K562 (cell line): ENCODE measurements around the gene LZTS2. TPM values are rescaled to one million over a fixed set of nuclear protein-coding genes. Genes with fewer than 3 reads are reported as not detected.

Experiments
- BCOR ChIP-seq: fragments of 450-650 bp; IDR thresholded peaks from 2 replicates; pipeline ENCODE4 v1.6.1; 2016
- DPF2 ChIP-seq: fragments of 450-650 bp; IDR thresholded peaks from 2 replicates; pipeline ENCODE4 v1.6.1; 2016
- ELK1 ChIP-seq: sonication (generic); formaldehyde crosslinking; IDR thresholded peaks from 2 replicates; pipeline ENCODE4 v1.8.1; 2022; ENCODE audit warnings: missing genetic modification reagents
- FUS ChIP-seq: fragments of 200-400 bp; formaldehyde crosslinking; optimal IDR thresholded peaks from 2 replicates; pipeline ENCODE3; 2017; ENCODE audit warnings: low read depth, low read length
- HDAC3 ChIP-seq: fragments of 450-650 bp; IDR thresholded peaks from 2 replicates; pipeline ENCODE4 v1.6.1; 2018; ENCODE audit warnings: borderline replicate concordance, mild to moderate bottlenecking, moderate library complexity; ENCODE audit not compliant: partially characterized antibody
- HINFP ChIP-seq: fragments of 450-650 bp; conservative IDR thresholded peaks from 2 replicates; pipeline ENCODE4 v1.6.1; 2016; ENCODE audit warnings: missing genetic modification characterization, low read depth, mild to moderate bottlenecking, control low read depth, missing compliant biosample characterization
- HMGN3 ChIP-seq: IDR thresholded peaks from 2 replicates; pipeline ENCODE4 v1.6.1; 2011; ENCODE audit warnings: borderline replicate concordance, low read depth, mild to moderate bottlenecking, mixed read lengths, low read length; ENCODE audit not compliant: insufficient read length; ENCODE audit errors: extremely low read depth
- HNRNPUL1 ChIP-seq: fragments of 200-400 bp; formaldehyde crosslinking; IDR thresholded peaks from 2 replicates; pipeline ENCODE4 v1.6.1; 2017; ENCODE audit warnings: low read length
- HOXB6 ChIP-seq: fragments of 250-450 bp; sonication (Bioruptor Pico); IDR thresholded peaks from 2 replicates; pipeline ENCODE4 v1.5.1; 2022; ENCODE audit warnings: mild to moderate bottlenecking, borderline replicate concordance
- MEF2D ChIP-seq: conservative IDR thresholded peaks from 2 replicates; pipeline ENCODE4 v1.6.1; 2016; ENCODE audit warnings: low read depth, missing genetic modification characterization, missing compliant biosample characterization
- NCOA4 ChIP-seq: fragments of 450-650 bp; IDR thresholded peaks from 2 replicates; pipeline ENCODE4 v1.6.1; 2018; ENCODE audit warnings: mild to moderate bottlenecking; ENCODE audit not compliant: partially characterized antibody
- POLR3A ChIP-seq: IDR thresholded peaks from 2 replicates; pipeline ENCODE4 v1.6.1; 2011; ENCODE audit warnings: borderline replicate concordance, mild to moderate bottlenecking, moderate library complexity; ENCODE audit not compliant: insufficient read length, insufficient read depth; ENCODE audit errors: extremely low read depth
- REST ChIP-seq, 2 experiments: fragments of 450-650 bp; formaldehyde crosslinking in 1 of 2; IDR thresholded peaks; 2 replicates each; pipeline versions ENCODE4 v1.4.0 to v1.6.1; 2014 to 2020; ENCODE audit warnings: mild to moderate bottlenecking in 2 of 2, borderline replicate concordance in 1 of 2, low read depth in 1 of 2
- SMARCE1 ChIP-seq: fragments of 450-650 bp; IDR thresholded peaks from 2 replicates; pipeline ENCODE4 v1.7.1; 2016; ENCODE audit warnings: mild to moderate bottlenecking
- SNIP1 ChIP-seq: fragments of 450-650 bp; IDR thresholded peaks from 2 replicates; pipeline ENCODE4 v1.7.1; 2017; ENCODE audit warnings: low read depth, mild to moderate bottlenecking
- STAT5A ChIP-seq: IDR thresholded peaks from 2 replicates; pipeline ENCODE4 v1.6.1; 2012; ENCODE audit warnings: low read length, inconsistent platforms, borderline replicate concordance
- TAL1 ChIP-seq: fragments of 450-650 bp; IDR thresholded peaks from 2 replicates; pipeline ENCODE4 v1.6.1; 2016; ENCODE audit warnings: mild to moderate bottlenecking
- ZFP36 ChIP-seq: fragments of 150-350 bp; IDR thresholded peaks from 2 replicates; pipeline ENCODE4 v1.6.1; 2018; ENCODE audit warnings: low read length, low read depth; ENCODE audit not compliant: partially characterized antibody
- ZNF12 ChIP-seq: sonication (generic); formaldehyde crosslinking; IDR thresholded peaks from 2 replicates; pipeline ENCODE4 v1.4.0; 2020; ENCODE audit warnings: mild to moderate bottlenecking, missing genetic modification reagents
- ZNF263 ChIP-seq: sonication (generic); formaldehyde crosslinking; IDR thresholded peaks from 2 replicates; pipeline ENCODE4 v1.8.0; 2022; ENCODE audit warnings: mild to moderate bottlenecking, missing genetic modification reagents, borderline replicate concordance
- polyA plus RNA-seq, 8 experiments: library from polyadenylated mRNA; depleted of rRNA in 4 of 8; stranded (reverse) in 5 of 8; unstranded in 3 of 8; fragments of >200 nt; fragmentation: Nextera tagmentation in 2 of 8; fragmentation: Illumina TruSeq in 1 of 8; extraction: Ambion mirVana in 2 of 8; extraction: Trizol in 1 of 8; gene quantifications; 2 replicates each; pipeline versions ENCODE4 v1.2.1 to v1.2.3, GENCODE V29; 2011 to 2014; ENCODE audit warnings: inconsistent platforms in 1 of 8, missing spikeins in 1 of 8
- total RNA-seq, 7 experiments: library from RNA; depleted of rRNA in 6 of 7; stranded (reverse); fragments of >200 nt in 6 of 7; fragmentation: Illumina TruSeq in 2 of 7; extraction: Trizol in 2 of 7; gene quantifications; 2 replicates each; pipeline versions ENCODE4 v1.2.1 to v1.2.3, GENCODE V29; 2011 to 2021; ENCODE audit warnings: low replicate concordance in 1 of 7

The LZTS2 gene
- total and polyA plus RNA-seq, 9 of the 15 experiments (the other 6 are each of a cell fraction or from before 2014, with no cell fraction given), result 0.23 to 42.5 (median 14.7) TPM

GRCh38 chr10:100987685-100988049 lies 11.9 kb upstream of the LZTS2 start (continued):
- no peak for TF ChIP-seq REST (IDR thresholded peaks at IDR 0.05; ENCODE audit: borderline replicate concordance)
- no peak for TF ChIP-seq REST (CRISPR knock-in tag; IDR thresholded peaks at IDR 0.05; ENCODE audit: low read depth)
- TF ChIP-seq HNRNPUL1, result no peak
- no peak for TF ChIP-seq SMARCE1
- TF ChIP-seq ZNF12, result no peak
- no peak for TF ChIP-seq HDAC3
- TF ChIP-seq BCOR, result no peak
- TF ChIP-seq TAL1, result no peak
- TF ChIP-seq ZFP36, result no peak
- no peak for TF ChIP-seq HOXB6 (CRISPR knock-in tag)
- no peak for TF ChIP-seq FUS
- no peak for TF ChIP-seq NCOA4
- TF ChIP-seq STAT5A, result no peak
- TF ChIP-seq MEF2D (tag), result no peak
- TF ChIP-seq POLR3A, result no peak
- TF ChIP-seq HMGN3, result no peak
- no peak for TF ChIP-seq ZNF263 (CRISPR knock-in tag)
- no peak for TF ChIP-seq SNIP1
- no peak for TF ChIP-seq ELK1 (CRISPR knock-in tag)
- TF ChIP-seq DPF2, result 0 out of 2 replicates have a peak, but pooled peaks have one; percentile 14
- no peak for TF ChIP-seq HINFP
